ENCODE measurements around the gene MANF.

DNA sequence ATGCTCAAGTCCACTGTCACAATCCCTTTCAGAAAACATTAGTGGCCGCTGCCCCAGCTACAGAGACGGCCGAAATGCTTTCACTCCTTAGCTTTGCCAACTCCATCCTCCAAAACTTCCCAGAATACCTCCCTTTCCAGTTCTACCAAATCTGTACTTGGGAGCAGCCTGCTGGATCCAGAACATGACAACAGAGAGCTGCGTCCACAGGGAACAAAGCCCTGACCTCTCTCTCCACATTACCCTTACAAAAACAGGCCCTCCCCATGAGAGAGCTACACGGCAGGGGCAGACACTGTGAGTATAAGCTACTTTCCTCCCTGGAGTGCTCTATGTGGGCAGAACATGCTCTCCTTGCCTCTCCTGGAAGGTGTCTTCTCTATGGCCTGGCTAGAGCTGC lies 12.3 kb downstream of the MANF start:
- TF ChIP-seq, protein P1, sequence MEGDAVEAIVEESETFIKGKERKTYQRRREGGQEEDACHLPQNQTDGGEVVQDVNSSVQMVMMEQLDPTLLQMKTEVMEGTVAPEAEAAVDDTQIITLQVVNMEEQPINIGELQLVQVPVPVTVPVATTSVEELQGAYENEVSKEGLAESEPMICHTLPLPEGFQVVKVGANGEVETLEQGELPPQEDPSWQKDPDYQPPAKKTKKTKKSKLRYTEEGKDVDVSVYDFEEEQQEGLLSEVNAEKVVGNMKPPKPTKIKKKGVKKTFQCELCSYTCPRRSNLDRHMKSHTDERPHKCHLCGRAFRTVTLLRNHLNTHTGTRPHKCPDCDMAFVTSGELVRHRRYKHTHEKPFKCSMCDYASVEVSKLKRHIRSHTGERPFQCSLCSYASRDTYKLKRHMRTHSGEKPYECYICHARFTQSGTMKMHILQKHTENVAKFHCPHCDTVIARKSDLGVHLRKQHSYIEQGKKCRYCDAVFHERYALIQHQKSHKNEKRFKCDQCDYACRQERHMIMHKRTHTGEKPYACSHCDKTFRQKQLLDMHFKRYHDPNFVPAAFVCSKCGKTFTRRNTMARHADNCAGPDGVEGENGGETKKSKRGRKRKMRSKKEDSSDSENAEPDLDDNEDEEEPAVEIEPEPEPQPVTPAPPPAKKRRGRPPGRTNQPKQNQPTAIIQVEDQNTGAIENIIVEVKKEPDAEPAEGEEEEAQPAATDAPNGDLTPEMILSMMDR (IDR thresholded peaks at IDR 0.05), result no peak
- TF ChIP-seq POLR2A (IDR thresholded peaks at IDR 0.05), result no peak

All from ovary (tissue), 3 donors.